NCI-H146 treated with DMSO at 0.1 percent for 48 hours (cell line): ENCODE data around the gene ATG10.
A peak's percentile ranks its signal among the peaks of the same experiment; 100 is the strongest.
"Not testable (repeated sequence)": the region's sequence is repeated elsewhere in the genome, so short reads cannot be mapped to it uniquely, and the experiment has no call there.

Experiments
- DNase-seq: peaks from one replicate; lab custom pipeline; 2025; ENCODE audit not compliant: unreplicated experiment; lab: John Stamatoyannopoulos, UW

Gene ATG10

GRCh38 chr5:81971712-81972491 is at the start of gene ATG10:
ATG10 (plus strand) TSS chr5:81972023; CDS start chr5:81987571, 15,548 bp downstream.
- peak; percentile 72 for DNase-seq

GRCh38 chr5:81922854-81923279 is 49.0 kb upstream of the ATG10 start:
- peak; percentile 85 for DNase-seq

- DNase-seq = no peak
Observed at GRCh38 chr5:81924442-81924841, 47.4 kb upstream of the ATG10 start.

- no peak for DNase-seq
Observed at GRCh38 chr5:81925009-81925408, 46.8 kb upstream of the ATG10 start.

- DNase-seq = no peak
Observed at GRCh38 chr5:81925981-81926380, 45.8 kb upstream of the ATG10 start.

- DNase-seq = no peak
Observed at GRCh38 chr5:81936066-81936465, 35.8 kb upstream of the ATG10 start.

GRCh38 chr5:81936750-81937149 is 35.1 kb upstream of the ATG10 start:
- no peak for DNase-seq

- no peak for DNase-seq
Observed at GRCh38 chr5:81942746-81943145, 29.1 kb upstream of the ATG10 start.

GRCh38 chr5:81948349-81948748 is 23.5 kb upstream of the ATG10 start:
- DNase-seq = no peak

- no peak for DNase-seq
Observed at GRCh38 chr5:81949462-81949861, 22.4 kb upstream of the ATG10 start.

GRCh38 chr5:81950996-81951395 is 20.8 kb upstream of the ATG10 start:
- DNase-seq = no peak

GRCh38 chr5:81954796-81955195 is 17.0 kb upstream of the ATG10 start:
- not testable (repeated sequence) for DNase-seq

GRCh38 chr5:81958129-81958528 is 13.7 kb upstream of the ATG10 start:
- not testable (repeated sequence) for DNase-seq

GRCh38 chr5:81961651-81962440 is 10.0 kb upstream of the ATG10 start:
- no peak for DNase-seq

- DNase-seq = no peak
Observed at GRCh38 chr5:81963544-81963943, 8.3 kb upstream of the ATG10 start.

- DNase-seq = no peak
Observed at GRCh38 chr5:81965524-81965923, 6.3 kb upstream of the ATG10 start.

GRCh38 chr5:81969226-81969625 is 2.6 kb upstream of the ATG10 start:
- no peak for DNase-seq

- no peak for DNase-seq
Observed at GRCh38 chr5:81969912-81970311, 1.9 kb upstream of the ATG10 start.

- DNase-seq = peak; percentile 34
Observed at GRCh38 chr5:81971111-81971711, 612 bp upstream of the ATG10 start.

- no peak for DNase-seq
Observed at GRCh38 chr5:81972492-81972783, 615 bp downstream of the ATG10 start.

GRCh38 chr5:81980160-81980559 is 8.3 kb downstream of the ATG10 start:
- no peak for DNase-seq
